Left renal pelvis (tissue), 4 donors: Measurements from ENCODE around the gene CRISPLD2. TPM values are rescaled to one million over a fixed set of nuclear protein-coding genes. Genes with fewer than 3 reads are reported as not detected.

Experiments used
- DNase-seq, 4 donors: peaks; one replicate each; pipeline ENCODE4 v3.0.0-alpha.2; 2013; ENCODE audit warnings: low read depth in 4 of 4, low spot score in 3 of 4
- polyA plus RNA-seq, 4 donors: library from polyadenylated mRNA; unstranded; fragments of 120-200 nt; gene quantifications; one replicate each; pipeline ENCODE4 v1.2.1, GENCODE V29; 2013; ENCODE audit not compliant: insufficient read length in 4 of 4

The CRISPLD2 gene
- polyA plus RNA-seq, 4 donors: 6.8 to 9.9 (median 8.9) TPM

- no peak for DNase-seq
Measured at GRCh38 chr16:84899414-84899813, 79.6 kb downstream of the CRISPLD2 start.

- DNase-seq: no peak
Measured at GRCh38 chr16:84905965-84906460, 86.2 kb downstream of the CRISPLD2 start.

GRCh38 chr16:84907051-84907450, 87.3 kb downstream of the CRISPLD2 start:
- no peak for DNase-seq

- no peak for DNase-seq
Measured at GRCh38 chr16:84907575-84907974, 87.8 kb downstream of the CRISPLD2 start.

DNA sequence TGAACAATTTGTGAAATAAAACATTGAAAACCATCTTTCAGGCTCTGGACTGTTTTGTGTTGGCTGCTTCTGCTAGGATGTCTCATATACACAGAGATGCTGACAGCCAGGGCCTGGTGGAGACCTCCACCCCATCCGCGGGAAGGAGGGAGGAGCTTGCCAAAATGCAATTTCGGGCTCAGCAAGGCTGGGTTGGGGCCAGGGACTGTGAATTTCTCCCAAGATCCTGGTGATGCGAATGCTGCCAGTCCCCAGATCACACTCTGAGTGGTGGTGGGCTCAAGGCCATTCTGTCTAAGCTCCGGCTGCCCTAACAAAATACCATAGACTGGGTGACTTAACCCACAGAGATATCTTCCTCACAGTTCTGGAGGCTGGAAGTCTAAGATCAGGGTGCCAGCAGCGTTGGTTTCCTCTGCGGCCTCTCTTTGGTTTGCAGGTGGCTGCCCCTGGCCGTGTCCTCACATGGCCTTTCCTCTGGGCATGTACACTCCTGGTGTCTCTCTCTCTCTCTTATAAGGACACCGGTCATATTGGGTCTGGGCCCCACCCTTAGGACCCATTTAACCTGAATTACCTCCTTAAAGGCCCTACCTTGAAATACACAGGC, 89.8 kb downstream of the CRISPLD2 start:
- DNase-seq: no peak

DNA sequence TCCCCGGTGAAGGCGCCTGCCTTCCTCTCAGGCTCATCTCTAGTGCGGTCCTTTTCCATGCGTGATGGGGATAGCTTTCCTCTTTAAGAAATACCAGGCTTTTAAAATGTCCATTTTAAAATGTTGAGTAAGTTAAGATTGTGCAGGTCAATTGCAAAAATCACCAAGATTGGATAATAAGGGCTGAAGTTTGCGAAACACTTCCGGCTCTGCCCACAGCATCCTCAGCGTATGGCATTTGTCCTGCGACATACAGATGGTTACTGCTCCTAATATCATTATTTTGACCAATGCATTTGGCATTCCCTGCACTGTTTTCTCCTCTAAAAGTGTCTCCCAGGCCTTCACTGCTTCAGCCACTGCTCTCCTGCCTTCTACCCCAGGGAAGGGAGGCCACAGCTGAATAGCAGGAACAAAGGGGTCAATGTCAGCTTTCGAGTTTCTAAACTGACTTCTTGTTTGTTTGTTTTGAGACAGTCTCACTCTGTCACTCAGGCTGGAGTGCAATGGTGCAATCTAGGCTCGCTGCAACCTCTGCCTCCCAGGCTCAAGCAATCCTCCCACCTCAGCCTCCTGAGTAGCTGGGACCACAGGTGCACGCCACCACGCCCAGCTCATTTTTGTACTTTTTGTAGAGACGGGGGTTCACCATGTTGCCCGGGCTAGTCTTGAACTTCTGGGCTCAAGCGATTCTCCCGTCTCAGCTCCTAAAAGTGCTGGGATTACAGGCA, 91.9 kb downstream of the CRISPLD2 start:
- no peak for DNase-seq

GRCh38 chr16:84913315-84913714, 93.5 kb downstream of the CRISPLD2 start:
- DNase-seq: no peak

DNA sequence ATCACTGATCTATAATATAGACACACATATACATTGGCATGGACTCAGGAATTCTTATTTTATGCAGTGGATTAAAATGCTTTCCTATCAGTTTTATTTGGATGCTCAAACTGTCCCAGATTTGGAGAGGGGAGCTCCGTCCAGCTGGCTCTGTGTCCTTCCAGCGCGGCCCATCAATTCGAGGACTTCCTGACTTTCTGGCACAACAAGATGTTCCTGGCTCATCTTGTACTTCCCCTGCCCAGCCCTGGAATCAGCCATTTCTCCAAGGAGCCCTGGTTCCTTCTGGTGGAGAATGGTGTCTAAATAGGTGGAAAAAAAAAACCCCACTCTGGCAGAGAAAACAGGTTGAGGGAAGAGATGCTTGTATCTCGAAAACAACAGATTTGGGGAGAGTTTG, 94.5 kb downstream of the CRISPLD2 start:
- DNase-seq: no peak

- no peak for DNase-seq
Measured at GRCh38 chr16:84916178-84916577, 96.4 kb downstream of the CRISPLD2 start.

- no peak for DNase-seq
Measured at GRCh38 chr16:84916850-84917249, 97.1 kb downstream of the CRISPLD2 start.

DNA sequence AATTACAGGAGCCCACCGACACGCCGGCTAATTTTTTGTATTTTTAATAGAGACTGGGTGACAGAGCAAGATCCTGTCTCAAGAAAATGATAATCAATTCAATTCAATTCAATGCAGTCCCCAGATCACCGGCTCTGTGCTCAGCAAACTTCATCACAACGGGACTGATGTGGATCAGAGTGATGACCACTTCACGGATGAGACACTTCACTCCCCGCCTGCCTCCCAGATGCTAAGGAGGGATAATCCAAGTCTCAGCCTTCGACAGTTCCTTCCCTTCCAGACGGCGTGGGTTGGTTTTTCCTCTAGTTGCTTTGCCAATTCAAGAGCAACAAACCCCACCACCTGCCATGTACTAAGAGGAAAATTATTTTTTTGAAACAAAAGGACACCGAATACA, 97.7 kb downstream of the CRISPLD2 start:
- DNase-seq: no peak

GRCh38 chr16:84918006-84918909, 98.5 kb downstream of the CRISPLD2 start:
- DNase-seq: no peak

- DNase-seq: no peak
Measured at GRCh38 chr16:84919269-84919668, 99.5 kb downstream of the CRISPLD2 start.

DNA sequence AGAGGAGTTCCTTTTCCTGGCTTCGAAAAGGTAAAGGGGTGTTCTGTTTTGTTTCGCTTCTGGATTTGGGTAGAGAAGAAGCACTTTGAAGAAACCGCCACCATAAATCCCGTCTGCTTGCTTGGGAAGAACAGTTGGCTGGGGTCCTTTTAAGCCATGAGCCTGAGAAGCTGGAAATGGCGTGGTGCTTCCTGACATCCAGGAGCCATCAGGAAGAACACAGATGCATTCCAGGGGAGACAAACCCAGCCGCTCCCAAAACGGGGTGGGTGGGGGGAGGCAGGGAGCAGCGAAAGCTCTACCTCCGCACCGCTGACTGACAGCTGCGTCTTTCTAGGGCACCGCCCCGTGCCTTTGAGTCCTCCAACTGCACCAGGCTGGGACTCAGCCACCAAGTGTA, 99.9 kb downstream of the CRISPLD2 start:
- no peak for DNase-seq

- no peak for DNase-seq
Measured at GRCh38 chr16:84920333-84920732, 100.5 kb downstream of the CRISPLD2 start.

DNA sequence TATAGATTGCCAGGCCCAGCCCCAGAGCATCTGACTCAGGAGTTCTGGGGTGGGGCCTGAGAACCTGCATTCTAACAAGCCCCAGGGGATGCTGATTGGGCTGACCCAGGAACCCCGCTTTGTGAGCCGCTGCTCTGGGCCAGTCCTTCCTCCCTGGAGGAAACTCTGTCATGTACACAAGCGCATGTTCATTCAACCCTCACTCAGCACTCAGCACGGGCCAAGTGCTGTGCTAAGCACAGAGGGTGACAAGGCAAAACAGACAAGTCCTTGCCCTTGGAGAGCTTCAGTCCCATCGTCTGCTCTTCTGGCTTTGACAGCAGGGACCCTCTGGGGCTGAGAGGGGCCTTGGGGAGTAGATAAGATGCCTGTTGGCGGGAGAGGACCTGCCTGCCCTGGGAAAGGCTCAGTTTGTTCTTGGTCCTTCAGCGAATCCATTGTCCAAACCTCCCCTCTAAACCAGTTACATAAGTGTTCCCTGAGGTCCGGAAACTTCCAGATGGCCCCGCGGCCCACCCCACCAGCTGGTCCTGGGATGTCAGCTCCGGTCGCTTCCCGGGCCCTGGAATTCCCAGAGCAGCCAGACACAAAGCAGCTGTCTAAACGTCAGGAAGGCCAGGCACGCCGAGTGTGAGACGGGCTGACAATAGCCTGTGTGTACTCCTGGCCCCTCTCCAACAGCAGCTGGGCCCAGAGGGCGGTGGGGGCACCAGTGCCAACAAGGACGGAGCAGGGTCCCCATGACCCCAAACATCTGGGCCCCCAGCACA, 102.8 kb downstream of the CRISPLD2 start:
- no peak for DNase-seq

GRCh38 chr16:84924331-84925091, 104.7 kb downstream of the CRISPLD2 start:
- DNase-seq: no peak

DNA sequence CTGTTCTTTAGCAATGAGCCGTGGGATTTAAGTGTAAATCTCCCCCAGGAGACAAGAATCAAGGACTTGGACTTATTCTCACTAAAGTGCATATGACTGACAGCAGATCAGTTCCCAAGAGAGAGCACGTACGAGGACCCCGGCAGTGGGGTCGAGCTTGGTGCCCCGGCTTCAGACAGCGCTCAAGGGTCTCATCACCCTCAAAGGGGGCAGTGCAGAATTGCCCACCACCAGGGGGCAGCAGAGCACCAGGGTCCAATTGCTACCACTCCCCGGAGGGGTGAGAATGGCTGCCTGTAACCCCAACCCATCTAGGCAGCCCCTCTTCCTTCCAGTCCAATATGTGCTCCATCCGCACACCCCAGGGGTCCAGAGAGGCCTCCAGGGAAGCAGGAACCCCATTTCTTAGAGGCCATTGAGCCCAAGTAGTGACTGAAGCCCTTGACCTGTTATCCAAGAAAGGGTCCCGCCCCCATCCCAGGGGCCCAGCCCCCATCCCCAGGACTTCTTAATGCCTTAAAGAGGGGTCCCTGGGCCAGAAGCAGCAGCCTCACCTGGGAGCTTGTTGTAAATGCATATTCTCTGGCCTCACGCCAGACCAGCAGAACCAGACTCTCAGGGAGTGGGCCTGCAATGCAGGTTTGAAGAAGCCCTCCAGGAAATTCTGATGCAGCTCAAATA, 105.4 kb downstream of the CRISPLD2 start:
- no peak for DNase-seq

GRCh38 chr16:84925773-84926372, 106.1 kb downstream of the CRISPLD2 start:
- no peak for DNase-seq
